Measurements from ENCODE around the gene LIN7A.

DNA sequence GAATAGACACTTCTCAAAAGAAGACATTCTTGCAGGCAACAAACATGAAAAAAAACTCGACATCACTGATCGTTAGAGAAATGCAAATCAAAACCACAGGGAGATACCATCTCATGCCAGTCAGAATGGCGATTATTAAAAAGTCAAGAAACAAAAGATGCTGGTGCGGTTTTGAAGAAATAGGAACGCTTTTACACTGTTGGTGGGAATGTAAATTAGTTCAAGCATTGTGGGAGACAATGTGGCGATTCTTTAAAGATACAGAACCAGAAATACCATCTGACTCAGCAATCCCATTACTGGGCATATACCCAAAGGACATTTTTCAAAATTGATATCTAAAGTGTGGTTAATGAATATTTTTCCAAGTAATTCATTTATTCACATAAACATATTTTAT is 39.6 kb upstream of the LIN7A start:
- TF ChIP-seq, protein P1, sequence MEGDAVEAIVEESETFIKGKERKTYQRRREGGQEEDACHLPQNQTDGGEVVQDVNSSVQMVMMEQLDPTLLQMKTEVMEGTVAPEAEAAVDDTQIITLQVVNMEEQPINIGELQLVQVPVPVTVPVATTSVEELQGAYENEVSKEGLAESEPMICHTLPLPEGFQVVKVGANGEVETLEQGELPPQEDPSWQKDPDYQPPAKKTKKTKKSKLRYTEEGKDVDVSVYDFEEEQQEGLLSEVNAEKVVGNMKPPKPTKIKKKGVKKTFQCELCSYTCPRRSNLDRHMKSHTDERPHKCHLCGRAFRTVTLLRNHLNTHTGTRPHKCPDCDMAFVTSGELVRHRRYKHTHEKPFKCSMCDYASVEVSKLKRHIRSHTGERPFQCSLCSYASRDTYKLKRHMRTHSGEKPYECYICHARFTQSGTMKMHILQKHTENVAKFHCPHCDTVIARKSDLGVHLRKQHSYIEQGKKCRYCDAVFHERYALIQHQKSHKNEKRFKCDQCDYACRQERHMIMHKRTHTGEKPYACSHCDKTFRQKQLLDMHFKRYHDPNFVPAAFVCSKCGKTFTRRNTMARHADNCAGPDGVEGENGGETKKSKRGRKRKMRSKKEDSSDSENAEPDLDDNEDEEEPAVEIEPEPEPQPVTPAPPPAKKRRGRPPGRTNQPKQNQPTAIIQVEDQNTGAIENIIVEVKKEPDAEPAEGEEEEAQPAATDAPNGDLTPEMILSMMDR (IDR thresholded peaks at IDR 0.05): no peak
- TF ChIP-seq POLR2A (IDR thresholded peaks at IDR 0.05): no peak

All from heart left ventricle (tissue), 13 donors.